ELR (cell line): ENCODE measurements around the gene BRAF.
"Not testable (repeated sequence)": the region's sequence is repeated elsewhere in the genome, so short reads cannot be mapped to it uniquely, and the experiment has no call there.

ENCODE experiments used
- DNase-seq: peaks from one replicate; pipeline ENCODE4 v3.0.0-alpha.2; 2015; ENCODE audit warnings: low read depth

BRAF gene

DNA sequence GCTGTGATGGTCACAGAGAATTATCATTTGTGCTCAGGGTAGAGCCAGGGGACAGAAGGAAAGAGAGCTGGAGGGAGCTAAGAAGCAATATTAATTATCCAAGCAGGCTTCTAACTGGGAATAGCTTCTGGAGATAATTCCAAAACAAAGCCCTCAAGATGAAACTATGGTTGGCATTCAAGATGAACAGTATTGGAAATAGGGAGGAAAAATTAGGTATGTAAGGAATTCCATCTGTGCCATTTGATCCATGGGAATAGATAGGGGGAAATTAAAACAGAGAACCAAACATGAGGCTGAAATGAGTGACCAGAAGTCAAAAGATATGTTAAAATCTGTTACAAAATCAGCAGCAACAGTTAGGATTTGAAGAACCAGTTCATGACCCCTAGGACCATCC, 152.9 kb downstream of the BRAF start:
- DNase-seq, result no peak

DNA sequence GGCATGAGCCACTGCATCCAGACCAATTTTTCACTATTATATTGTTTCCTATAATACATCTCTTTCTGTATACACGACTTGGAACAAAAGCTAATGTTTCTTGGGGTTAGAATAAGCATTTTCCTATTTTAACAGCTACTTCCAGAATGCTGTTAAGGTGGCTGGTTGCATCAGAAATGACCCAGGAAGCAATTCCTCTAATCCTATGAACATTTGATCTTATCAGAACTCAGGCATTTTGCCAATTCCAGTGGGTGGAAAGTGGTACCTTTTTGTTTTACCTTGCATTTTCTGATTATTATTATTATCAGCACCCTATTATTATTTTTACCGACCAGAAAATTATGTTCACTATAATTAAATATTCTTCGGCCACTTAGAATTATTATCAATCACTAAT, 154.9 kb downstream of the BRAF start:
- DNase-seq, result no peak

DNA sequence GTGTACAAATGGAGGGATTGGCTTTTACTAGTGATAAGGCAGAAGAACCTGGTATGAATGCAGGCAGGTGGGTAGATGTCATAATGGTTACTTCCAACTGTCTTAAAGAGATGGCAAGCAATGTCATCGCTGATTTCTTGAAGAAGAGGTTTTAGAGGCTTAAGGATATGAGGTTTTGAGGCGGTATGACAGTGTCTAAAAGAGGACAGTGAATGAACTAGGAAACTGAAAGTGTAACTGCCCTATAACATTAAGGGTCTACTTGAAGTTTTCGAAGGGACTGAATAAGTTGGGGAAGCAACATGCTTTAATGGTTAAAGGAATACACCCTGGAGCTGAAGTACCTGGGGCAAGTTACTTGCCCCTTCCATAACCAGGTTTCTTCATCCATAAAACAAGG, 157.3 kb downstream of the BRAF start:
- DNase-seq, result no peak

DNA sequence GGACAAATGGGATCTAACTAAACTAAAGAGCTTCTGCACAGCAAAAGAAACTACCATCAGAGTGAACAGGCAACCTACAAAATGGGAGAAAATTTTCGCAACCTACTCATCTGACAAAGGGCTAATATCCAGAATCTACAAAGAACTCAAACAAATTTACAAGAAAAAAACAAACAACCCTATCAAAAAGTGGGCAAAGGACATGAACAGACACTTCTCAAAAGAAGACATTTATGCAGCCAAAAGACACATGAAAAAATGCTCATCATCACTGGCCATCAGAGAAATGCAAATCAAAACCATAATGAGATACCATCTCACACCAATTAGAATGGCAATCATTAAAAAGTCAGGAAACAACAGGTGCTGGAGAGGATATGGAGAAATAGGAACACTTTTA, 159.3 kb downstream of the BRAF start:
- not testable (repeated sequence) for DNase-seq

DNA sequence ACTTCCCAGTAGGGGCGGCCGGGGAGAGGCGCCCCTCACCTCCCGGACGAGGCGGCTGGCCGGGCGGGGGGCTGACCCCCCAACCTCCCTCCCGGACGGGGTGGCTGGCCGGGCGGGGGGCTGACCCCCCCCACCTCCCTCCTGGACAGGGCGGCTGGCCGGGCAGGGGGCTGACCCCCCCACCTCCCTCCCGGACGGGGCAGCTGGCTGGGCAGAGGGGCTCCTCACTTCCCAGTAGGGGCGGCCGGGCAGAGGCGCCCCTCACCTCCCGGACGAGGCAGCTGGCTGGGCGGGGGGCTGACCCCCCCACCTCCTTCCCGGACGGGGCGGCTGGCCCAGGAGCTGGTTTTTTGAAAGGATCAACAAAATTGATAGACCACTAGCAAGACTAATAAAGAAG, 161.6 kb downstream of the BRAF start:
- DNase-seq, result not testable (repeated sequence)

DNA sequence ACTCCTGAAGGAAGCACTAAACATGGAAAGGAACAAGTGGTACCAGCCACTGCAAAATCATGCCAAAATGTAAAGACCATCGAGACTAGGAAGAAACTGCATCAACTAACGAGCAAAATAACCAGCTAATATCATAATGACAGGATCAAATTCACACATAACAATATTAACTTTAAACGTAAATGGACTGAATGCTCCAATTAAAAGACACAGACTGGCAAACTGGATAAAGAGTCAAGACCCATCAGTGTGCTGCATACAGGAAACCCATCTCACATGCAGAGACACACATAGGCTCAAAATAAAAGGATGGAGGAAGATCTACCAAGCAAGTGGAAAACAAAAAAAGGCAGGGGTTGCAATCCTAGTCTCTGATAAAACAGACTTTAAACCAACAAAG, 163.4 kb downstream of the BRAF start:
- not testable (repeated sequence) for DNase-seq

DNA sequence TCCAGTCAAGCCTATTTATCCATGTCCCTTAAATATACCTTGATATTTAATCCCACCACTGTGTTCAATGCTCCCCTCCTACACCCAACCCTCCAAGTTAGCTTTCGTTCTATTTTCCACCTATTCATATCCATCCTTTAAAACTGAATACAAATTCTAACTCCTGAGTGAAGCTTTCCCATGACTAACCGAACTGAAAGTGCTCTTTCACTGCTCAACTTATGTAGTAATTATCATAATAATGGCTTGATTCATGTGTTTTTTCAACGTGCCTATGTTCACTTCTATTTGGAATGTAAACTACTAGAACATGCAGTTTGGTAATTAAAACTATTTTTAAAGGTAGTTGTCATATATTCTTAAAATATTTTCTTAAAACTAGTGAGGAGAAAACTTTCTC, 170.2 kb downstream of the BRAF start:
- no peak for DNase-seq

DNA sequence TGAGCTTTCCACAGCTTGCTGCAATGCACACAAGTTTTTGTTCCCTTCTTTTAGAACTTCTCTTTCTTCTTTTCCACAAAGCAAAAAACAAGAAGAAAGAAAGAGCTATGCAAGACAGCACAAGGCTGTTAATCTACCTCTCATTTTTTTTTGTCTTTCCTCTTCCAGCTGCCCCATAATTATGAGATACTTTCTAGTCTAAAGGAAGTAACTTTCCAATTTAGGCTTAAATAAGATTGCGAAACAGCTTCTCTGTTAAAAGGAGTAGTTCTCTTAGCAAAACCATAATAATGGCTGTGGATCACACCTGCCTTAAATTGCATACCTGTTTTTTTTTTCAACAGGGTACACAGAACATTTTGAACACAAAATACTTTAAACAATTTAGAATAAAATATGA, 172.2 kb downstream of the BRAF start:
- DNase-seq, result no peak

DNA sequence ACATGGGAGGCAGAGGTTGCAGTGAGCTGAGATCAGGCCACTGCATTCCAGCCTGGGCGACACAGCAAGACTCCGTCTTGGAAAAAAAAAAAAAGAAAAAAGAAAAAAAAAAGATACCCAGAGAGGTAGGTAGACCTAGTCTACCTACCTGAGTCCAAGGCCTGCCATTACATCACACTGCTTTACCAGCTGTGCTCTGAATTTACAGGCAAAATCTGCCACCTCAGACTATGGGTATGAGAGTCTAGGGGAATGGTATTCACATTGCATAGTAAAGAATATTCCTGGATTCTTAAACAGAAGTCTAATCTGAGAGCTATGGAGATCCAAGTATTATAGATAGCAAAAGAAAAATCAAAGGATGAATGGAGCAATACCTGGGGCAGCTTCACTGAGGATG, 178.0 kb downstream of the BRAF start:
- no peak for DNase-seq

DNA sequence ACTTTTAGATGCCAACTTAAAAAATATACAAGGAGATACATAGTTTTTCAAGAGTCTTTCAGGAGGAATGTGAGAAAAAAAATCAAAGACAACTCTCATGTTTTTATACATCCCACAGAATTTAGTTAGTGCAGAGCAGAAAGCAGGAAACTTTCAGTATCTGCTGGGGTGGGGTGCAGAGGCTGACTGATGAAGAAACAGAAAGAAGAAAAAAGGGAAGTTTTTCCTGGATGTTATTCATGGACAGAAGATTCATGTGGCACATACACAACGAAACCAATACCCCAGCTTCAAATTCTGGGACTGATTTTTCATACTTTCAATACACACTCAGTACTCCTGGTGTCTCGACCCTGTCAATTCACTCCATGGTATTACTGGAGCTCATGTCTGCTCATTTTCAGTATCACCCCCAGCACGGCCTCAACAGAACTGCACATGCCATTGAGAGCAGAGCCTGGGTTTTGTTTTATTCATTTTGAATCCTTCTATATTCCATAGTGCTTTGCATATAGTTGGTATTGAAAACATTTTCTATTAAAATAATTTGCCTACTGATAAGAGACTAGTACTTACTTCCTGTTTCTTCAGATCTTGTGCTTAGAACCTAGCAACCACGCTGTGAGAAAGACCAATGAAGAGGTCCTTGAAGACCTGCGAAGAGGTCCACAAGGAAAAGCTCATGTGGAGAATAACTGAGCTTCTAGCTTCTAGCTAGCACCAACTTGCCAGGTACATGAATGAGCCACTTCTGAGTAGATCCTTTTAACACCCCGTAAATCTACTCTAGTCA, 179.3 kb downstream of the BRAF start:
- no peak for DNase-seq

DNA sequence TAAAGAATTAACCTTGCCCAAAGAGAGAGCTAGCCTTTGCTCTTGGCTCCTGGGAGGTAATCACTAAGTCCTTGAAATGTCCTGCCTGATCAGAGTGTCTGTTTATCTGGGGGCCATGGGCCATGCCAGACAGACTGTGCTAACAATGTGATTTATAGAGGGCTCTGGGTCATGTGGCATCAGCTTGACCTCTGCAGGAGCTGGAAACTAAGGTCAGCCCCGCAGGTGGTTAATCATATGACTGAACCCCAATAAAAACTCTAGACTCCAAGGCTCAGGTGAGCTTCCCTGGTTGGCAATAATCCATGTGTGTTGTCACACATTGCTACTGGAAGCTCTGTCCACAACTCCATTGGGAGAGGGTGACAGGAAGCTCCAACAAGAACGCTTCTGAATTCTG, 180.7 kb downstream of the BRAF start:
- no peak for DNase-seq

DNA sequence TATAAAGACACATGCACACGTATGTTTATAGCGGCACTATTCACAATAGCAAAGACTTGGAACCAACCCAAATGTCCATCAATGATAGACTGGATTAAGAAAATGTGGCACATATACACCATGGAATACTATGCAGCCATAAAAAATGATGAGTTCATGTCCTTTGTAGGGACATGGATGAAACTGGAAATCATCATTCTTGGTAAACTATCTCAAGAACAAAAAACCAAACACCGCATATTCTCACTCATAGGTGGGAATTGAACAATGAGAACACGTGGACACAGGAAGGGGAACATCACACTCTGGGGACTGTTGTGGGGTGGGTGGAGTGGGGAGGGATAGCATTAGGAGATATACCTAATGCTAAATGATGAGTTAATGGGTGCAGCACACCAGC, 181.5 kb downstream of the BRAF start:
- DNase-seq, result not testable (repeated sequence)

DNA sequence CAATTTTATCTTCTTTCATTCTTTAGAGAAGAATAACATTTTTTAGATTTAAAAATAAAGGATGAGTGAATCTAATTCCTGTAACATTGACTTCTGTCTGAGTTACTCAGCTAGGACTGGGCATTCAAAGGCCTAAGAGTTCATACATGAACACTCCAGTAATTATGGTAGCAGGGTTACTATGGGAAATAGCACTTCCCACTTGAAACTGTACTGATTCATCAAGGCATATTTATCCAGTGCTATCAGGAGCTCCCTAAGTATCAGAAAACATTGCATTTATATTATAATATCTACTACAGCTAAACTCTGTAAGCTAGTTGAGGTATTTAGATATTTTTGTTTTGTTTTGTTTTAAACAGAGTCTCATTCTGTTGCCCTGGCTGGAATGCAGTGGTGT, 186.4 kb downstream of the BRAF start:
- no peak for DNase-seq

DNA sequence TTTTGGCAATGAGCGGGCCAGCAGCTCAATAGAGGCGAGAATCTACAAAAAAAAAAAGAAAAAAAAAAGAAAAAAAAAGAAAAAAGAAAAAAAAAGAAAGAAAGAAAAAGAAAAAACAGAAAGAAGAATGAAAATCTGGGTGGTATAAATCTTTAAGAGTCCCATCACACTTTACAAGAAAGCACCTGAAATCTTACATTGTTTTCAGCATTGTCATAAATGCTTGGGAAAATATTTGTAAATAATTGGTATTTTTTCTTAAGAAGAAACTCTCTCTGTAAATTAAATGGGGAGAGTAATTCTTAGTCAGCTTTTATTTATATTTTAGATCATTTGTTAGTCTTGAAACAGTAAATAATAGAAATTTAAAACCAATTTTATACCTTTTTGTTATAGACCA, 190.0 kb downstream of the BRAF start:
- DNase-seq, result no peak

DNA sequence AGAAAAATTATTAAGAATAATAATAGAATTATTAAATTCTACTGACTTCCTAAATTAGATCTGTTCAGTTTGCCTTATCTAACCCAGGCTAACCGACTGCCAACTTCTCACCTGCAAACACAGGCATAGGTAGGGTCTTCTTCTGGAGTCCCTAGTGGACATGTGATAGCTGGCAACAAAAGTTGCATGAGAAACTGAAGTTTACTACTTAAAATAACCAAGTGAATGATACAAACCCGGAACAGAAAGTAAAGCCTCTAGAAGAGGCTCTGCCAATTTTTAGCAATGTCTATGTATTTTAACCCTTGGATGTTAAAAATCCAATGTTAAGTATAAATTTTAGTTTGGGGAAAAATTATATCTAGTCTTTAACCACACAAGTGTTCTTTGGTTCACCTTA, 190.6 kb downstream of the BRAF start:
- DNase-seq, result no peak

DNA sequence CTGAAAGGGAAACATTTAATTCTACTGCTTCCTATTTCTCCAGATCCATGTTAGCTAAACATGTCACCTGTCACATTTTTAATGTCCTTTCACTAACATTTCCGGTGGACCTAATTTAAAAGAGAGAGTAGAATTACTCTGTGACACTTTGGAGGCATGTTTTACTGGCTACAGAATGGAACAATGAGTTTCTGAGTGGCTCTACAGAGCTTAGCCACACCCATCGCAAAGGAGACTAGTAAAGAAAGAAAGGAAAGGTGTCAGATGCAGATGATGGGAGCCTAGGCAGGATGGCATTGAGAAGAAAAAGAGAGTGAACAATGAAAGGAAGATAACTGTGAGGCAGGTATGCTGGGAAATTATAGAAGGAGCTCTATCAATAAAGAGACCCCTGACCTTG, 192.3 kb downstream of the BRAF start:
- DNase-seq, result no peak

DNA sequence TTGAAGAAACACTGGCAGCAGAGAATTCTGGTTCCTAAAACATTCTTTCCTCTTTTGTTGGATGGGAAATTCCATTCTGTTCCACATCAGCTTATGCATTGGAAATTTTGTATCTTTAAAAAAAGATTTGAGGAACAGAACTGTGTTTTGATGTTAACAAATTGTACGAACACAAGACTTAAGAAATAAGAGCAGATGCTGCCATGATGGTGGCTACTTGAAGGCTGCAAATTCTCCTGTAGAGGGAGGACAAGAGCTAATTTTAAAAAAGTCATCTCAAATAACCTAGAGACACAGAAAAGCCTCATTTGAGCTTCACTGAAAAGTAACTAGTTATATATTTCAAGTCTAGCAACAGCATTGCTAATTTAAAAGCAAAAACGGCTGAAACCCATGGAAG, 198.4 kb downstream of the BRAF start:
- peak; percentile 35 for DNase-seq

DNA sequence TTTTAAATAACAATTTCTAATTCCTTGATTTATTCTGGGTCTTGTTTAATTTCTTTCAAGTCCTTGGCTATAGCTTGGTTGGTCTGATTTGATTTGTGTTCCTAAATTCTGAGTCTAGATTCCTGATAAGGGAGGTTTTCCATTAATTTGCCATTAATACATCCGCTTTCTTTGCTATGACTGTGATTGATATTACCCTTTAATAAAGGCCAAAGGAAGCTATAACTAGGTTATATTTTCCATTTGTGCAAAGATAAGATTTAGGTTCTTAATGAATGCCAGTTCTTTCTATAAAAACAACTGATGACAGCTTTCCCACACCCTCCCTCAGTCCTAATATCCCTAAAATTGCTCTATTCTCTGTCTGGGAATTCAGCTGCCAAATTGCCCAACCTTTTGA, 200.0 kb downstream of the BRAF start:
- no peak for DNase-seq

DNA sequence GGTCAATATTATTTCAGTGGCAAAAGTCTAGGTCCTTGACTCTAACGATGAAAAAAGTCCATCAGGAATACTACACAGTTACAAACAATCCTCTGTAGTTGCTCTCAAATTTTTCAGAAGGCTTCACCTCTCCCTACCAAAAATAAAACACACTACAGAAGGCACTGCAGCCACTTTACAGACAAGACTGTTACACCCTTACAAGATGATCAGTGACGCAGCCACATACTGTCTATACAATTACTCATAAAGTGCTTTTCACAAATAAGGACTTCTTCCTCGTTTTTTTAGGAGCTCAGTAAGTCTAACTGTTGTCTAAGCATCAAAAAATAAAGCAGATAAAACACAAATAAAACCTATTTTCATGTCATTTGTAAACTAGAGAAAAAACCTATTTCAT, 201.2 kb downstream of the BRAF start:
- DNase-seq, result no peak

DNA sequence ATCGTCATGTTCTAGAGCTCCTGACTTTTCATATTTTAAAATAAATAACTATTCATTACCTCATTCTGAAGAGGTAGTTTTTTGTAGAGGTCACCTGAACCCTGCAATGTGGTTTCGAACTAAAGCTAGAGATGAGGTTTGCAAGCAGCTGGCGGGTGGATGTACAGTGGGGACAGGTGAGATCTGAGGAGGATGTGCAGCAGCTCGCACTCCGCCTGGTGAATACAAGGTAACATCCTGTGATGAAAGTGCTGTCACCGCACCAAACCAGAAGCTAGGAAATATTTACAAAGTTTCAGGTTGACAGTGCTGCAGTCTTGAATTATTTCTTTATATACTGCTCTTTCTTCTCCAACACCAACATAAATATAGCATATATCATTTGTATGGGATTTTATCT, 201.7 kb downstream of the BRAF start:
- no peak for DNase-seq

DNA sequence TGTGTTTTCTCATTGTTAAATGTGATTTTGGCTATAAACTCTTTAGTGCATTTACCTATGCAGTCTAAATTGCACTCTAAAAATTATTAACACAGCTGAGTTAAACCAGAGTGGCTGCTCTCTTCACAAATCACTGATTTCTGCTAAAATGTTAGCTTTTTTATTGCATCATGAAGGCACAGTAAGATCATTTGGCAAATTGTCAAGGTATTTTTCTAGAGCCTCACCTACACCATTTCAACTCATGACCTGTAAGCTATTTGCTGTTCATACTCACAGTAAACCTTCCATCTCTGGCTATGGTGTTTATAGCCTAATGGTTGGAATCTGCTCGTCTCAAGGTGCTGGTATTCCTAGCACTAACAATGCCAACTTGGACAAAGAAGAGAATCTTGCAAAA, 202.5 kb downstream of the BRAF start:
- DNase-seq, result no peak

DNA sequence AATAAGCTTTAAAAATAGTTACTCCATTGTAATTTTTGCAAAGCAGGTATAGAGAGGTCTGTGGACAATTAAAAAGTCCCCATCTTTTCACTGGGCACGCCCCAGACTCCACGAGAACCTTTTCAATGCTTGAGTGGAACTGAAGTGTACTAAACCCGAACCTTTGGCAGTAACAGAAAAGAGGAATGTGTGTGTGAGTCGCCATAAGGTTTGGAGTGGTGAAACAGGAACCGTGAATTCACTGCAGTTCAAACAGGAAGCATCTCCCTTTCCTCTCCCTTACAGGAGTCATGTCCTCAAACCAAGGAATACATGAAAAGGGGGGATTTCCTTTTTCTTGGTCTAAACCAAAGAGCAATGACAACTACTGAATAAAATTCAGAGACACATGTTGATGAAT, 205.0 kb downstream of the BRAF start:
- DNase-seq, result peak; percentile 33

DNA sequence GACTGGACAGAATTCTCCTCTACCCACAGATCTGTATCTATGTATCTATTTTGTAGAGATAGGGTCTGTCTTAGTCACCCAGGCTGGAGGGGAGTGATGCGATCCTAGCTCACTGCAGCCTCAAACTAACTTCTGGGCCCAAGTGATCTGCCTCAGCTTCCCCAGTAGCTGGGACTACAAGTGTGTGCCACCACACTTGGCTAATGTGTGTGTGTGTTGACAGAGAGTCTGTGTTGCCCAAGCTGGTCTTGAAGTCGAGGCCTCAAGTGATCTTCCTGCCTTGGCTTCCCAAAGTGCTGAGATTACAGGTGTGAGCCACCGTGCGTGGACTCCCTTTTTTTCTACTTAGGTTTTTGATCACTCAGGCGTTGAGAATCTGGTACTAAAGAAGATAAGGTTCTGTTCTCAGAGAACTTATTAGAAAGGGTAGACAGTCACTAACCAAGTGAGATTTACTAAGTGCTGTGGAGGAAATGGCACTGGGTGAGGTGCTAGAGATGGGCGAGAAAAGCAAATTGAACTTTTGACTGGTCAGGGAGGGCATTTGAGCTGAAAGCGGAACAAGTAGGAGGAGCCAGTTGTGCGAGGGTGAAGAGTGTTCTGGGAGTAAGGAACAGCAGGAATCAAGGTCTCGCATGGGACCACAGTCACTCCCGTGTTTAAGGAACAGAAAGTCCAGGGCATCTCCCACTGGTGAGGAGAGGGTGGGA, 210.2 kb downstream of the BRAF start:
- no peak for DNase-seq

DNA sequence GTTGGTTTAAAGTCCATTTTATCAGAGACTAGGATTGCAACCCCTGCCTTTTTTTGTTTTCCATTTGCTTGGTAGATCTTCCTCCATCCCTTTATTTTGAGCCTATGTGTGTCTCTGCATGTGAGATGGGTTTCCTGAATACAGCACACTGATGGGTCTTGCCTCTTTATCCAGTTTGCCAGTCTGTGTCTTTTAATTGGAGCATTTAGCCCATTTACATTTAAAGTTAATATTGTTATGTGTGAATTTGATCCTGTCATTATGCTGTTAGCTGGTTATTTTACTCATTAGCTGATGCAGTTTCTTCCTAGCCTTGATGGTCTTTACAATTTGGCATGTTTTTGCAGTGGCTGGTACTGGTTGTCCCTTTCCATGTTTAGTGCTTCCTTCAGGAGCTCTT, 212.3 kb downstream of the BRAF start:
- not testable (repeated sequence) for DNase-seq
